Adipocyte (in vitro differentiated cells): ENCODE data around the gene SHC1.
A peak's percentile ranks its signal among the peaks of the same experiment; 100 is the strongest.

Experiments used
- DNase-seq: peaks from one replicate; pipeline ENCODE4 v3.0.0-alpha.2; 2015; ENCODE audit warnings: low read depth
- H3K27me3 ChIP-seq: replicated peaks from 2 replicates; pipeline ENCODE4 v1.7.0; 2013; ENCODE audit warnings: mild to moderate bottlenecking, low read length, moderate library complexity; ENCODE audit not compliant: control insufficient read depth, insufficient read depth
- H3K36me3 ChIP-seq: 2 replicates; pipeline ENCODE4 v1.7.0; 2013; ENCODE audit warnings: low read length, mild to moderate bottlenecking, moderate library complexity; ENCODE audit not compliant: control insufficient read depth, insufficient read depth, severe bottlenecking
- H3K4me1 ChIP-seq: 2 replicates; pipeline ENCODE4 v1.7.0; 2013; ENCODE audit warnings: mild to moderate bottlenecking, low read length, moderate library complexity; ENCODE audit not compliant: control insufficient read depth, insufficient read depth
- H3K4me3 ChIP-seq: 2 replicates; pipeline ENCODE4 v1.7.0; 2013; ENCODE audit warnings: mild to moderate bottlenecking, low read length, moderate library complexity
- H3K9ac ChIP-seq: 2 replicates; pipeline ENCODE4 v1.7.0; 2013; ENCODE audit warnings: mild to moderate bottlenecking, low read length, moderate library complexity
- H3K9me3 ChIP-seq: 2 replicates; pipeline ENCODE4 v1.7.0; 2013; ENCODE audit warnings: mild to moderate bottlenecking, low read length, moderate library complexity; ENCODE audit not compliant: control insufficient read depth

SHC1 gene

DNA sequence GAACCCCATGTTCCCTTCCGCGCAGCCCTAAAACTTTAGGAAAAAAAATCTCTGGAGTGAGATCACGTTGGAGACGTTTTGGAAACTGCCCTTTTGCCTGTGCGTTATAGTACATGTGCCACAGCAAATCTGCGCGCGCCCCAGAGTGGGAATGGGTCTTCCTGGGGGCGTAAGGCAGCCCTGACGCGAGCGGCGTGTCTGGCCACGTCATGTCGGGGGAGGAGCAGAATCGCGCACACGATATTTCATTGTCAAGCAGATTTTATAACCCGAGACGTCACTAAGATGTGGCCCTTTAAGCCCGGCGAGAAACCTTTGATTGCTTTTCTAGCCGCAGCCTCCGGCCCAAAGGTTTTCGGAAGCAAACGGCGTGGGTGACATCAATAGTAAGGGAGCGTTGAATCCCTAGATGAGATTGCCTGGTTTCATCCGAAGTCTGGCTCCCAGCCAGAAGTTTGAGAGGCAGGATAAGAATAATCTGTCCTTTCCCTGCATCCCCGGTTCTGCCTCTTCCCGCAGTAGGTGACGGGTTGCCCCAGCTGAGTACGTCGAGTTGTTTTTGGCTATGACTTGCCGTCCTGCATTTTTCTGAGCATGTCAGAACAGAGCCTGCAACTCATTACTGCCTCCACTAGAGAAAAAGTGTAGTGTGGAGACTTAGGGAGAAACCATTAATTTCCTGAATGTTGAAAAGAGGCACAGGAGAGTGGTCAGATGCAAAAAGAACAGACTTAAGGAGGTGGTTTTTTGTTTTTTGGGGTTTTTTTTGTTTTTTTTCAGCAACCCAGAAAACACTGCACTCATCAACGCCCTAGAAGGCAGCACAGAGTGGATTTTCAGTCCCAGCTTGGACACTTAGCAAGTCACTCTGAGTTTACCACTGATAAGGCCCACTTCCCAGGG is 33.2 kb downstream of the SHC1 start:
- DNase-seq: peak; percentile 98
- Histone ChIP-seq H3K4me1 (peaks cover 46% of the 10 kb centered on the region), H3K4me3 (peak overlapping the region; percentile 94), H3K9ac (peak overlapping the region; percentile 94), H3K9me3 (no peaks in the 10 kb centered on the region), H3K36me3 (no peaks in the 10 kb centered on the region), H3K27me3 (no peaks in the 10 kb centered on the region)

- Histone ChIP-seq H3K9me3 (no peaks in the 10 kb centered on the region), H3K4me1 (peaks cover 39% of the 10 kb centered on the region), H3K36me3 (peaks cover 3% of the 10 kb centered on the region), H3K27me3 (no peaks in the 10 kb centered on the region), H3K9ac (peak within 1 kb of the TSS; percentile 94), H3K4me3 (peak within 1 kb of the TSS; percentile 94)
- peak; percentile 98 for DNase-seq
Measured at GRCh38 chr1:154936555-154937084, 33.9 kb downstream of the SHC1 start, which contains the start of gene PMVK. PMVK (minus strand) TSS chr1:154936719; CDS start chr1:154936685, 34 bp downstream.

GRCh38 chr1:154935749-154936554 is 34.6 kb downstream of the SHC1 start:
- H3K9ac ChIP-seq: peak overlapping the region; percentile 94
- H3K4me1 ChIP-seq: peaks cover 32% of the 10 kb centered on the region
- H3K4me3 ChIP-seq: peak overlapping the region; percentile 94
- no peaks in the 10 kb centered on the region for H3K9me3 ChIP-seq
- peaks cover 5% of the 10 kb centered on the region for H3K36me3 ChIP-seq
- no peaks in the 10 kb centered on the region for H3K27me3 ChIP-seq
- no peak for DNase-seq

- H3K4me1 ChIP-seq: peaks cover 18% of the 10 kb centered on the region
- peaks cover 11% of the 10 kb centered on the region for H3K36me3 ChIP-seq
- no peak for DNase-seq
- H3K9ac ChIP-seq: no peak overlapping the region
- H3K9me3 ChIP-seq: no peaks in the 10 kb centered on the region
- no peak overlapping the region for H3K4me3 ChIP-seq
- no peaks in the 10 kb centered on the region for H3K27me3 ChIP-seq
Measured at GRCh38 chr1:154934358-154934948, 36.1 kb downstream of the SHC1 start.

DNA sequence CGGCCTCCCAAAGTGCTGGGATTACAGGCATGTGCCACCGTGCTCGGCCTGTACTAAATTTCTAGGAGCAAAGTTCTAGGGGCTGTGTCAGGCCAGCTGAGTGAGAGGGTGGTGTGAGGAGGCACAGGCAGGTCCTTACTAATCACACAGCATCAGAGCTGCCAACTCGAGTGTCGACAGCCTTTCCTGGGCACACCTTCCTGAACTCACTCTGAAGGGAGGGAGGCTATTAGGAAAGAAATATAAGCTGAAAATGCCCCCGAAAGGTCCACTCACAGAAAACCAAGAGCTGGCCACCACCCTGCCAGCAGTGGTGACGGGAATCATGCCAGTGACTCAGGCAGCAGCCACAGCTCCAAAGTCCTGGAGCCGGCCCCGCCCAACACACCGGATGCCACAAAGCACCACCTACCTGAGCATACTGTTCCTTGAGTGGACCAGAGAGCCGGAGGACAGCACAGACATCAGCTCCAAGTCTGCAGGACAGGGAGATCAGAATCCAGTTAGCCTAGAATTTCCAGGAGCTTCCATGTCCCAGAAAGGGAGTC is 38.5 kb downstream of the SHC1 start:
- Histone ChIP-seq H3K27me3 (no peaks in the 10 kb centered on the region), H3K9ac (no peak overlapping the region), H3K4me3 (no peak overlapping the region), H3K36me3 (peaks cover 27% of the 10 kb centered on the region), H3K4me1 (peaks cover 8% of the 10 kb centered on the region), H3K9me3 (no peaks in the 10 kb centered on the region)
- DNase-seq: no peak

- H3K9ac ChIP-seq: no peak overlapping the region
- DNase-seq: no peak
- H3K27me3 ChIP-seq: no peaks in the 10 kb centered on the region
- peaks cover 56% of the 10 kb centered on the region for H3K36me3 ChIP-seq
- H3K4me1 ChIP-seq: no peaks in the 10 kb centered on the region
- H3K9me3 ChIP-seq: no peaks in the 10 kb centered on the region
- H3K4me3 ChIP-seq: no peak overlapping the region
Measured at GRCh38 chr1:154926201-154926600, 44.3 kb downstream of the SHC1 start.

GRCh38 chr1:154925335-154926170 is 45.0 kb downstream of the SHC1 start:
- Histone ChIP-seq H3K4me1 (no peaks in the 10 kb centered on the region), H3K36me3 (peaks cover 53% of the 10 kb centered on the region), H3K27me3 (no peaks in the 10 kb centered on the region), H3K9ac (no peak overlapping the region), H3K9me3 (no peaks in the 10 kb centered on the region), H3K4me3 (no peak overlapping the region)
- no peak for DNase-seq

DNA sequence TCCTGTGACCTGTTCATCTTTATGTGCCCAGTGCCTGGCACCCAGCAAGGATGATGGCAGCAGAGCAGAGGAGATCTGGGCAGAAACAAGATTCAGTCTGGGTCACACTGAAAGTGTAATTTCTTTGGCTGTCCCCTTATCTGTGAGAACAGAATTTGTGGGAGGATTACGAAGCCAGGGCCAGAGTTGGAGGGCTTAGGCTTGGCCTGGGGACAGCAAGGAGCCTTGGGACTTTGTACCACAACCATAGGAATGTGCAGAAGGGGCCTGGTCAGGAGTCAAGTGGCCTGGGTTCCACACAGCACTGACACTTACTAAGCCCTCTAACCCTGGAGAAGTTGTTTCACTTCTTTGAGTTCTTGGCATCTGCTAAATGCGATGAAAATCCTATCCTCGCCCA is 46.9 kb downstream of the SHC1 start:
- Histone ChIP-seq H3K36me3 (peaks cover 43% of the 10 kb centered on the region), H3K9me3 (no peaks in the 10 kb centered on the region), H3K4me1 (no peaks in the 10 kb centered on the region), H3K9ac (no peak overlapping the region), H3K4me3 (no peak overlapping the region), H3K27me3 (no peaks in the 10 kb centered on the region)
- DNase-seq: no peak

GRCh38 chr1:154913273-154913672 is 57.3 kb downstream of the SHC1 start:
- no peak overlapping the region for H3K4me3 ChIP-seq
- H3K27me3 ChIP-seq: no peaks in the 10 kb centered on the region
- no peak for DNase-seq
- H3K36me3 ChIP-seq: no peaks in the 10 kb centered on the region
- no peaks in the 10 kb centered on the region for H3K4me1 ChIP-seq
- H3K9me3 ChIP-seq: peaks cover 14% of the 10 kb centered on the region
- H3K9ac ChIP-seq: no peak overlapping the region

DNA sequence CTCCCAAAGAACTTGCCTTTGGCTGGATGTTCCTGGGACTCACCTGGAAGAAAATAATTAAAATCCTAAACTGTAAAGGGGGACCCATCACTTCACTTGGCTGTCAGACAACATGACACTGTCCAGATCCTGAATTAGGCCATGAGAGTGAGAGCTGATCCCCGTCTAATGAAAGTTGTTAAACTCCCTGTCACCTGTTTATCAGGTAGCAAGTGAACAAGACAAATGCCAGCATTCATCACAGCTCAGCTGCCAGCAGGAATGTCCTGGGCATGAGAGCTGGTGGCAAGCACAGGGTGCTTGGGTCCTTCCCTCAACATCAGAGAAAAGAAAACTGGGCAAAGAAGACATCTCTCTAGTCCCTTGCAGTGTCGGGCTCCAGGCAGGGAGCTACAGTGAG is 57.8 kb downstream of the SHC1 start:
- Histone ChIP-seq H3K4me1 (no peaks in the 10 kb centered on the region), H3K27me3 (no peaks in the 10 kb centered on the region)
- DNase-seq: no peak

More for the DNA sequence above, 57.8 kb downstream of the SHC1 start:
- peaks cover 18% of the 10 kb centered on the region for H3K9me3 ChIP-seq
- H3K36me3 ChIP-seq: no peaks in the 10 kb centered on the region
- H3K9ac ChIP-seq: no peak overlapping the region
- H3K4me3 ChIP-seq: no peak overlapping the region
